ENCODE measurements around the gene CAMK2N2.

DNA sequence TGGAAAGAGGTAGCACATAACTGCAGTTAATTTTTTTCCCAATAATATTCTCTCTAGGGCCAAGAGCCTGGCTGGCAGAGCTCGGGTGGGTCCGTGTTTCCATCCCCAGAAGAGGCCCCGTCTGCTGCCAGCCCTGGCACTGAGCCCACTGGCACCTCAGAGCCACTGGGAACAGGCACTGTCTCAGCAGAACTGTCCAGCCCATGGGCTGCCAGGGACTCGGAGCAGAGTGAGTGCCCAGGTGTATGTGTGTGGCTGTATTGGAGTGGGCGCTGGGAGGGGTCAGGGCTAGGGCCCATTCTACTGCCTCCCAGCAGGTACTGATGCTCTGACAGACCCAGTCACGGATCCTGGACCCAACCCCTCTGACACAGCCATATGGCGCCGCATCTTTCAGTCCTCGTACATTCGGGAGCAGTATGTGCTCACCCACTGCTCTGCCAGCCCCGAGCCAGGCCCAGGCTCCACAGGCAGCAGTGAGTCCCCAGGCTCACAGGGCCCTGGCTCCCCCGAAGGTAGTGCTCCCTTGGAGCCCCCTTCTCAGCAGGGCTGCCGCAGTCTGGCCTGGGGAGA lies 23.0 kb downstream of the CAMK2N2 start:
- TF ChIP-seq SIN3A (IDR thresholded peaks at IDR 0.05; ENCODE audit: borderline replicate concordance, insufficient read depth, low read length) = no peak
- TF ChIP-seq, protein P1, sequence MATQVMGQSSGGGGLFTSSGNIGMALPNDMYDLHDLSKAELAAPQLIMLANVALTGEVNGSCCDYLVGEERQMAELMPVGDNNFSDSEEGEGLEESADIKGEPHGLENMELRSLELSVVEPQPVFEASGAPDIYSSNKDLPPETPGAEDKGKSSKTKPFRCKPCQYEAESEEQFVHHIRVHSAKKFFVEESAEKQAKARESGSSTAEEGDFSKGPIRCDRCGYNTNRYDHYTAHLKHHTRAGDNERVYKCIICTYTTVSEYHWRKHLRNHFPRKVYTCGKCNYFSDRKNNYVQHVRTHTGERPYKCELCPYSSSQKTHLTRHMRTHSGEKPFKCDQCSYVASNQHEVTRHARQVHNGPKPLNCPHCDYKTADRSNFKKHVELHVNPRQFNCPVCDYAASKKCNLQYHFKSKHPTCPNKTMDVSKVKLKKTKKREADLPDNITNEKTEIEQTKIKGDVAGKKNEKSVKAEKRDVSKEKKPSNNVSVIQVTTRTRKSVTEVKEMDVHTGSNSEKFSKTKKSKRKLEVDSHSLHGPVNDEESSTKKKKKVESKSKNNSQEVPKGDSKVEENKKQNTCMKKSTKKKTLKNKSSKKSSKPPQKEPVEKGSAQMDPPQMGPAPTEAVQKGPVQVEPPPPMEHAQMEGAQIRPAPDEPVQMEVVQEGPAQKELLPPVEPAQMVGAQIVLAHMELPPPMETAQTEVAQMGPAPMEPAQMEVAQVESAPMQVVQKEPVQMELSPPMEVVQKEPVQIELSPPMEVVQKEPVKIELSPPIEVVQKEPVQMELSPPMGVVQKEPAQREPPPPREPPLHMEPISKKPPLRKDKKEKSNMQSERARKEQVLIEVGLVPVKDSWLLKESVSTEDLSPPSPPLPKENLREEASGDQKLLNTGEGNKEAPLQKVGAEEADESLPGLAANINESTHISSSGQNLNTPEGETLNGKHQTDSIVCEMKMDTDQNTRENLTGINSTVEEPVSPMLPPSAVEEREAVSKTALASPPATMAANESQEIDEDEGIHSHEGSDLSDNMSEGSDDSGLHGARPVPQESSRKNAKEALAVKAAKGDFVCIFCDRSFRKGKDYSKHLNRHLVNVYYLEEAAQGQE (IDR thresholded peaks at IDR 0.05; ENCODE audit: insufficient read depth in 1 of 2, low read depth in 2 of 2, low read length in 2 of 2) = no peak
- no peak for TF ChIP-seq POLR2AphosphoS5 (IDR thresholded peaks at IDR 0.05; ENCODE audit: low read depth, low read length)
- no peak for TF ChIP-seq TAF1 (IDR thresholded peaks at IDR 0.05; ENCODE audit: borderline replicate concordance, insufficient read depth, low read length)
- TF ChIP-seq FOXP2 (optimal IDR thresholded peaks at IDR 0.05; ENCODE audit: borderline replicate concordance, extremely low read depth, extremely low read length, insufficient read depth) = no peak

All from PFSK-1 (cell line).